Placental epithelial cell (primary cell): ENCODE measurements around the gene SPATA31A6. TPM values are rescaled to one million over a fixed set of nuclear protein-coding genes. Genes with fewer than 3 reads are reported as not detected.

Experiments
- small RNA-seq: library from RNA; depleted of rRNA; stranded (forward); fragments of <200 nt; gene quantifications from one replicate; pipeline ENCODE3, GENCODE V24; 2012
- total RNA-seq: library from RNA; depleted of rRNA; stranded (reverse); fragments of >200 nt; gene quantifications from 2 replicates; pipeline ENCODE4 v1.2.3, GENCODE V29; 2012

SPATA31A6 gene
- total RNA-seq, result not detected in 2 replicates

DNA sequence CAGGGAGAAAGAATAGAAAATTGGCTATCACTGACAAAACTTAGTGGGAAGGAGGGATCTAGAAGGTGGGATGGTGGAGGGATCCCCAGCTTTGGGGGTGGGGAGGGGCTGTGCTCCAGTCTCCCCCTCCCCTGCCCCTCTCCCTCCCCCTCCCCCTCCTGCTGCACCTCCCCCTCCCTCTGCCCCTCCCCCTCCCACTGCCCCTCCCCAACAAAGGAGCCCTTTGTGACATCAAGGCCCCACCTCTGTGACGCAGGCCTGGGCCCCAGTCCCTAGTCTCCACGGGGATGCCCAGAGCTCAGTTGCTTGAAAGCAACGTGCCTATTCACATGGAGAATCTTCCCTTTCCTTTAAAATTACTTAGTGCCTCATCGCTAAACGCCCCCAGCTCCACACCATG, at the start of gene SPATA31A6:
Gene SPATA31A6 (plus strand): TSS at position 301 of the 400 bp plus-strand sequence. CDS start 29 bp downstream, at position 330.

Small RNAs within 50 kb of the gene (small RNA-seq; reads per million reads assigned to genes)
- gene AL445584.3, result not detected

Other genes starting within 250 kb of the SPATA31A6 start
- 2.1 and 5.9 TPM in 2 replicates for gene CNTNAP3B, start 54.2 kb upstream of the SPATA31A6 start, total RNA-seq